HepG2 (cell line): ENCODE results near the gene SAP25. TPM values are rescaled to one million over a fixed set of nuclear protein-coding genes. Genes with fewer than 3 reads are reported as not detected.

ENCODE experiments used
- CSRNP2 ChIP-seq: sonication (generic); formaldehyde crosslinking; conservative IDR thresholded peaks from 2 replicates; pipeline ENCODE4 v1.8.0; 2022; ENCODE audit warnings: low read depth, missing genetic modification reagents
- FUBP1 ChIP-seq: sonication (generic); formaldehyde crosslinking; IDR thresholded peaks from 2 replicates; pipeline ENCODE4 v1.5.1; 2020; ENCODE audit warnings: missing genetic modification reagents, mild to moderate bottlenecking, borderline replicate concordance
- HDAC6 ChIP-seq: fragments of 200-600 bp; sonication (generic); IDR thresholded peaks from 2 replicates; pipeline ENCODE4 v1.7.0; 2017; ENCODE audit warnings: mild to moderate bottlenecking, antibody characterized with exemption, low read length, low read depth
- HMG20A ChIP-seq: IDR thresholded peaks from 2 replicates; pipeline ENCODE4 v1.6.1; 2016; ENCODE audit warnings: borderline replicate concordance
- HOXA5 ChIP-seq: sonication (generic); formaldehyde crosslinking; IDR thresholded peaks from 2 replicates; pipeline ENCODE4 v1.4.0; 2020; ENCODE audit warnings: missing genetic modification reagents
- ISL2 ChIP-seq: sonication (generic); formaldehyde crosslinking; IDR thresholded peaks from 2 replicates; pipeline ENCODE4 v1.5.0; 2020; ENCODE audit warnings: missing genetic modification reagents
- MTERF4 ChIP-seq: sonication (generic); formaldehyde crosslinking; IDR thresholded peaks from 2 replicates; pipeline ENCODE4 v1.8.0; 2023; ENCODE audit warnings: mild to moderate bottlenecking, missing genetic modification reagents
- PCBP2 ChIP-seq: fragments of 200-400 bp; formaldehyde crosslinking; optimal IDR thresholded peaks from 2 replicates; pipeline ENCODE3; 2018; ENCODE audit warnings: low read length, low read depth; ENCODE audit not compliant: poor library complexity, severe bottlenecking
- PLRG1 ChIP-seq: fragments of 450-650 bp; conservative IDR thresholded peaks from 2 replicates; pipeline ENCODE4 v1.6.1; 2016
- POGK ChIP-seq: sonication (generic); formaldehyde crosslinking; conservative IDR thresholded peaks from 2 replicates; pipeline ENCODE4 v1.8.0; 2022; ENCODE audit warnings: mild to moderate bottlenecking, moderate library complexity, missing genetic modification reagents
- RARA ChIP-seq: IDR thresholded peaks from 2 replicates; pipeline ENCODE4 v1.6.1; 2016; ENCODE audit warnings: missing genetic modification reagents, missing compliant biosample characterization
- RARG ChIP-seq: sonication (generic); formaldehyde crosslinking; IDR thresholded peaks from 2 replicates; pipeline ENCODE4 v1.4.0; 2020; ENCODE audit warnings: low read depth, mild to moderate bottlenecking, missing genetic modification reagents
- TBL1XR1 ChIP-seq: fragments of 150-350 bp; IDR thresholded peaks from 2 replicates; pipeline ENCODE4 v1.6.1; 2014; ENCODE audit warnings: borderline replicate concordance, low read length; ENCODE audit not compliant: partially characterized antibody
- ZBTB1 ChIP-seq: sonication (generic); formaldehyde crosslinking; IDR thresholded peaks from 2 replicates; pipeline ENCODE4 v1.4.0; 2020; ENCODE audit warnings: missing genetic modification reagents, borderline replicate concordance
- ZNF335 ChIP-seq: sonication (generic); formaldehyde crosslinking; IDR thresholded peaks from 2 replicates; pipeline ENCODE4 v1.4.0; 2020; ENCODE audit warnings: missing genetic modification reagents
- ZNF460 ChIP-seq: sonication (generic); formaldehyde crosslinking; IDR thresholded peaks from 2 replicates; pipeline ENCODE4 v1.5.1; 2020; ENCODE audit warnings: missing genetic modification reagents, mild to moderate bottlenecking, borderline replicate concordance
- ZNF510 ChIP-seq: sonication (generic); formaldehyde crosslinking; IDR thresholded peaks from 2 replicates; pipeline ENCODE4 v1.4.0; 2020; ENCODE audit warnings: low read depth, mild to moderate bottlenecking, missing genetic modification reagents
- ZNF557 ChIP-seq: sonication (generic); formaldehyde crosslinking; IDR thresholded peaks from 2 replicates; pipeline ENCODE4 v1.4.0; 2020; ENCODE audit warnings: missing genetic modification reagents
- ZNF709 ChIP-seq: sonication (generic); formaldehyde crosslinking; IDR thresholded peaks from 2 replicates; pipeline ENCODE4 v1.5.0; 2020; ENCODE audit warnings: mild to moderate bottlenecking, missing genetic modification reagents
- ZNF800 ChIP-seq: sonication (generic); formaldehyde crosslinking; IDR thresholded peaks from 2 replicates; pipeline ENCODE4 v1.4.0; 2020; ENCODE audit warnings: missing genetic modification reagents
- polyA plus RNA-seq, 8 experiments: library from polyadenylated mRNA; depleted of rRNA in 3 of 8; stranded (reverse) in 7 of 8; unstranded in 1 of 8; fragments of >200 nt; fragmentation: Illumina TruSeq in 4 of 8; extraction: Trizol in 4 of 8; gene quantifications; 2 replicates each; pipeline versions ENCODE4 v1.2.1 to v1.2.3, GENCODE V29; 2011 to 2016; ENCODE audit warnings: low read depth in 4 of 8, missing spikeins in 1 of 8, mixed read lengths in 1 of 8; ENCODE audit not compliant: insufficient read depth in 1 of 8
- total RNA-seq, 5 experiments: library from RNA; depleted of rRNA; stranded (reverse); fragments of >200 nt; fragmentation: Illumina TruSeq; extraction: Trizol; gene quantifications; 2 replicates each; pipeline ENCODE4 v1.2.3, GENCODE V29; 2016; ENCODE audit warnings: low read depth in 1 of 5

SAP25 gene
- total and polyA plus RNA-seq, 2 of the 13 experiments (the other 11 are each of a cell fraction or from before 2014, with no cell fraction given), result 0.15 to 0.20 TPM

GRCh38 chr7:100545360-100546128, 28.2 kb downstream of the SAP25 start (continued):
- no peak for TF ChIP-seq ZNF800 (CRISPR knock-in tag)
- TF ChIP-seq ZNF709 (CRISPR knock-in tag), result peak; percentile 65; the same call in 1 of the 2 replicates
- TF ChIP-seq RARG, result no peak
- no peak for TF ChIP-seq FUBP1 (CRISPR knock-in tag)
- TF ChIP-seq ZNF557 (CRISPR knock-in tag), result 0 out of 2 replicates have a peak, but pooled peaks have one; percentile 20
- TF ChIP-seq HDAC6, result no peak
- TF ChIP-seq POGK, result no peak
- TF ChIP-seq PLRG1, result no peak
- TF ChIP-seq HMG20A (CRISPR knock-in tag), result peak; percentile 45; the same call in 1 of the 2 replicates
- peak; percentile 92 for TF ChIP-seq RARA (CRISPR knock-in tag)
- TF ChIP-seq ZBTB1, result no peak
- TF ChIP-seq HOXA5 (CRISPR knock-in tag), result no peak; the same call in 1 of the 2 replicates
- no peak for TF ChIP-seq ZNF510
- no peak for TF ChIP-seq PCBP2
- TF ChIP-seq MTERF4 (CRISPR knock-in tag), result 0 out of 2 replicates have a peak, but pooled peaks have one; percentile 17
- no peak for TF ChIP-seq ZNF460 (CRISPR knock-in tag)
- TF ChIP-seq CSRNP2 (CRISPR knock-in tag), result no peak
- TF ChIP-seq ZNF335 (CRISPR knock-in tag), result peak; percentile 68; the same call in 1 of the 2 replicates
- TF ChIP-seq ISL2 (CRISPR knock-in tag), result no peak; the same call in 1 of the 2 replicates
- TF ChIP-seq TBL1XR1, result peak; percentile 40
